ENCODE results near the gene CLEC11A.
"Not testable (repeated sequence)": the region's sequence is repeated elsewhere in the genome, so short reads cannot be mapped to it uniquely, and the experiment has no call there.

Gene CLEC11A

GRCh38 chr19:50723735-50724521 lies 764 bp downstream of the CLEC11A start:
- DNase-seq, result no peak

- peak; percentile 95 to 99 (median 97) for DNase-seq
Measured at GRCh38 chr19:50724522-50725217, 1.5 kb downstream of the CLEC11A start.

DNA sequence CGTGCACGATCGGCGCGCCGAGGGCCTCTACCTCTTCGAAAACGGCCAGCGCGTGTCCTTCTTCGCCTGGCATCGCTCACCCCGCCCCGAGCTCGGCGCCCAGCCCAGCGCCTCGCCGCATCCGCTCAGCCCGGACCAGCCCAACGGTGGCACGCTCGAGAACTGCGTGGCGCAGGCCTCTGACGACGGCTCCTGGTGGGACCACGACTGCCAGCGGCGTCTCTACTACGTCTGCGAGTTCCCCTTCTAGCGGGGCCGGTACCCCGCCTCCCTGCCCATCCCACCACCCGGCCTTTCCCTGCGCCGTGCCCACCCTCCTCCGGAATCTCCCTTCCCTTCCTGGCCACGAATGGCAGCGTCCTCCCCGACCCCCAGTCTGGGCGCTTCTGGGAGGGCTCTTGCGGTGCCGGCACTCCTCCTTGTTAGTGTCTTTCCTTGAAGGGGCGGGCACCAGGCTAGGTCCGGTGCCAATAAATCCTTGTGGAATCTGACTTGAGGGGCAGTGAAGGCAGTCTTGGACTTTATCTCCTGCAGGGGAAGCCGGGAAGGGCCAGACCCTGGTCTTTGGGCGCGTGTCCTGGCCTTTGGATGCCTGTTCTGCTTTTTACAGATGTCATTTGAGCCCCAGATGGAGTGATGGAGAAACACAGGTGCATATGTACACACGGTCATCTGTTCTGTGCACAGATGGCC lies 2.2 kb downstream of the CLEC11A start:
- no peak for DNase-seq

GRCh38 chr19:50725911-50726230 lies 2.7 kb downstream of the CLEC11A start:
- no peak for DNase-seq

- peak in 1 of 3 experiments; percentile 20 for DNase-seq
Measured at GRCh38 chr19:50728084-50728737, 5.0 kb downstream of the CLEC11A start.

DNA sequence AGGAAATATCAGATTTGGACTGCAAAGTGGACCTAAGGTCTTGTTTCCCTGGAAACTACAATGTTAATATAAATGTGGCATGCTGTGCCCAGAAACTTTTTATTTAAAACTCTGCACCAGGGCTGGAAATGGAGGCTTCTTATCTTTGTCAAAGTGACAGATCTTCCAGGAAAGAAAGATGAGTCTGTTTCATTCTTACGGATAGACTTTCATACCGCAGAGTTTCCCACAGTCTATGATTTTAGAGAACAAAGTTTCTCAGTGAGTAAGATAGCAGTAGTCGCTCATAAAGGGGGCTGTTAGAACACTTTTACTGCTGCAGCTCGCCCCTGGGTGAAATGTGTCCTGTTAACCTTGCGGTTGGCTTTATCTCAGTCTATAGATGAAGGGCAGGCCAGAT lies 6.7 kb downstream of the CLEC11A start:
- DNase-seq, result no peak

DNA sequence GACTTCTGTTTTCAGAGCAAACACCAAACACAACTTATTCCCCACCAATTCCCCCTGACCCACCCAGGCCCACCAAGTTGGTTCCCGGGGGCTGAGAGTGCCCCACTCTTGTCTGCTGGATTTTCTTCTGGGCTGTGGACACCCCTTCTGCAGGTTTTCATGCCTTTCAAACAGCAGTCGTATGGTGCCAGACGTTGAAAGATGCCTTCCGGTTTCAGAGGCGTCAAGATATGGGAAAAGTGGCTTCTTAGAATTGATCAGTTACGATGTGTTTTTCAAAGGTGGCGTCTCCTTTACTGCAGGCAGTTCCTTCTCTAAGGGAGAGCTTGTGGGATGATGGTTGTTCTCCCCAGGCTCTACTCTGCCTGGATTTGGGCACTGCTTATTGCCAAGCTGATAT lies 12.7 kb downstream of the CLEC11A start:
- DNase-seq, result no peak

GRCh38 chr19:50736338-50736737 lies 13.2 kb downstream of the CLEC11A start:
- no peak for DNase-seq

DNA sequence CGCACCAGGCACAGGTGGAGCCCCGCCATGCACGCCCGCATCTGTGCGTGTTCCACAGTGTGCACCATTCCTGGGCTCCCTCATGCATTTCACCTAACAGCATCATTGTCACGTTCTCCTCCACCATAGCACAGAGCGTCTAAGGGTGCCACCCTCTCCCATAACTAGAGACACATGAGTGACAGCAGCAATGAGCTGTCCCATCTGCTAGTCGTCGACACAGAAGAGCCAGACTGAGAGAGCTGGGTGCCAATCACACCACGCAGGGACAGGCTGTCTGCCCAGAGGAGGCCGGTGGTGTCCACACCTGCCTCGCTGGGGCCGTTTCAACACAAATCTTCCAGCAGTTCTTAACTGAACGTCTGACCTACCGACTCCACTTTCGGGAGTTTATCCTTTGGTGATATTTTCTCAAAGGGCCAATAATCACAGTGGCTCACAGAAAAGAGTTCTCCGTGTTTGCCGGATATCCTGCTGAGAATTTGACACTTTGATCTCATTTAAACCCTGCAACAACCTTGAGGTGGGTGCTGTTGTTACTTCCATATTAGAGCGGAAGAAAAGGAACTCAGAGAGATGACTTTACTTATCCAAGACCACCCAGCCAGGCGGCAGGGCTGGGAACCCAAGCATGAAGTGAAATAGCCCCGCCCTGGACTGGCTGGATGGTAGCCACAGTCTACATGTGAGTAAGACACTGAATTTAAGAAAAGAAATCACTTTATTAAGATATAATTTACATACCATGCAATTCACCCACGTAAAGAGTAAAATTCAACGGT lies 16.2 kb downstream of the CLEC11A start:
- DNase-seq, result no peak

DNA sequence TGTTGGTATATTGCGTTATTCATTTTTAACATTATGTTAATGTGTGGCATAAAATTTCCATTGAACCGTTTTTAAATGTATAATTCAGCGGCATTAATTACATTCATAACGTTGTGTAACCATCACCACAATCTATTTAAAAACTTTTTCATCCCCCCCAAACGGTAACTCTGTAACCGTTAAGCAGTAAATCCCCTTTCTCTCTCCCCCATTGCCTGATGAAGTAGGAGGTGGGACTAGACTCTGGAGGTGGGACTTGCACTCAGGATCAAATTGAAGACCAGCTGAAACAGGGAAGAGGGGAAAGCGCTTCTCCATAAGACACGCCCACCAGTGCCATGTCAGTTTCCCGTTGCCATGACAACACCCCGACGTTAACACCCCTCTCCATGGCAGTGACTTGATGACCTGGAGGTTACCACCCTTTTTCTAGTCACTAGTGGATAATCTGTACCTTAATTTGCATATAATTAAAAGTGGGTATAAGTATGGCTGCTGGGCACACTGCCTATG lies 16.8 kb downstream of the CLEC11A start:
- peak in 1 of 3 experiments; percentile 13 for DNase-seq

DNA sequence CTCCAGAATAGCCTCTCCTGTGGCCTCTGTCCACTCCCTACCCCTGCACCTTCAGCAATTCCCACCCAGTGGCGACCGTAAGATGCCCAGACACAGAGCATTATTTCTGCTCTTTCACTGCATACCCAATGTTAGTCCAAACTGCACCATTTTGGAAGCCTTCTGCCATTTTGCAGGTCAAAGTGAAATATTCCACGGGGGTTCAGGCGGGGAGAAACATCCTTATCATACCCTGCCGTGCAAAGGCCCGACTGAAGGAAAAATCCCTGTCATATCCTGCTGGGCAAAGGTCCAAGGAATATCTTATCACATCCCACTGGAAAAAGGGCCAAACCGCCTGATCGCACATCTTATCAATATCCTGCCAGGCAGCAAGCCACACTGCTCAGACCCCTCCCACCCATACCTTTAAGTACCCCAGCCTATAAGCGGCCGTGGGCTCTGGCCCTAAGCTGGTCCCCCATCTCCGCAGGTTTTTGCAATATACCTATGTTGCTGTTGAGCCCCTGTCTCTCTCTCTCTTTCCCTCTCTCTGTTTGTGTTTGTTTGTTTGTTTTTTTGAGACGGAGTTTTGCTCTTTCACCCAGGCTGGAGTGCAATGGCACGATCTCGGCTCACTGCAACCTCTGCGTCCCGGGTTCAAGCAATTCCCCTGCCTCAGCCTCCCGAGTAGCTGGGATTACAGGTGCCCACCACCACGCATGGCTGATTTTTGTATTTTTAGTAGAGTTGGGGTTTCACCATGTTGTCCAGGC lies 18.2 kb downstream of the CLEC11A start:
- no peak for DNase-seq

DNA sequence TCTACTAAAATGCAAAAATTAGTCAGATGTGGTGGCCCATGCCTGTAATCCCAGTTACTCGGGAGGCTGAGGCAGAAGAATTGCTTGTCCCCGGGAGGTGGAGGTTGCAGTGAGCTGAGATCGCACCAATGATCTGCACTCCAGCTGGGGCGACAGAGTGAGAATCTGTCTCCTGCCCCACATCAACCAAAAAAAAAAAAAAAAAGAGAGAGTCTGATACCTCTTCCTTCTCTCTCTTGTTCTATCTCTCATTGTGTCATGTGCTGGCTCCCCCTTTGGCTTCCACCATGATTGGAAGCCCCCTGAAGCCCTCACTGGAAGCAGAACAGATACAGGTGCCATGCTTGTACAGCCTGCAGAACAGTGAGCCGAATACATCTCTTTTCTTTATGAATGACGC lies 20.4 kb downstream of the CLEC11A start:
- DNase-seq, result no peak

- DNase-seq, result no peak
Measured at GRCh38 chr19:50745221-50745620, 22.1 kb downstream of the CLEC11A start.

- DNase-seq, result not testable (repeated sequence)
Measured at GRCh38 chr19:50747141-50747540, 24.0 kb downstream of the CLEC11A start.

DNA sequence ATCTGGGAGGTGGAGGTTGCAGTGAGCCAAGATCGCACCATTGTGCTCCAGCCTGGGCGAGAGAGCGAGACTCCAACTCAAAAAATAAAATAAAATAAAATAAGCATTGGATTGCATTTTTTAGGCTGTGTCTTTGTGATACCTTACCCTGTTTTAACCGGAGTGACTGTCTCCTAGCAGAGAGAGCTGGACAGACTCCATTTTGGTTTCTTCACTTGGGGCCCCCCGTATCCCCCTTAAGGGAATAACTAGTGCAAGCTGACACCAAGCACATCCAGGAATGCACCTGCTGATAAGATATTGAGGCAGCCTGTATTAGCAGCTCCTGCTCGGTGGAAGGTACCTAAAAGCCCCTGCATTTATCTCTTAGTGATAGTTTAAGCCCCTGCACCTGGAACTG lies 26.3 kb downstream of the CLEC11A start:
- DNase-seq, result no peak

DNA sequence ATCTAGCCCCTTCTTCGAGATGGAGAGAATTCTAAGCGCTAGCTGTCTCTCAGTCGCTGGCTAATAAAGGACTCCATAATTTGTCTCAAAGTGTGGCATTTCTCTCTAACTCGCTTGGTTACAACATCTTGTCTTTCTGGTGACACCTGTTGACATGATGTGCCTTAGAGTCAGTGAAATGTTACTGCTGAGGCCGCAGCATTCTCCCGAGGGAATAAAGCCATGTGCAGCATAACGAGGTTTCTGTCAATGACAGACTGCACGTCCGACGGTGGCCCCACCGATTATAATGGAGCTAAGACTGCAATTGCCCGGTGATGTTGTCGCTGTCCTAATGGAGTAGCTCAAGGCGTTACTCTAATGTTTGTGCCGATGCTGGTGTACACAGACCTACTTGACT lies 26.8 kb downstream of the CLEC11A start:
- peak in 1 of 3 experiments; percentile 52 for DNase-seq

- DNase-seq, result no peak
Measured at GRCh38 chr19:50753879-50754278, 30.7 kb downstream of the CLEC11A start.

GRCh38 chr19:50756244-50756643 lies 33.1 kb downstream of the CLEC11A start:
- DNase-seq, result not testable (repeated sequence)

DNA sequence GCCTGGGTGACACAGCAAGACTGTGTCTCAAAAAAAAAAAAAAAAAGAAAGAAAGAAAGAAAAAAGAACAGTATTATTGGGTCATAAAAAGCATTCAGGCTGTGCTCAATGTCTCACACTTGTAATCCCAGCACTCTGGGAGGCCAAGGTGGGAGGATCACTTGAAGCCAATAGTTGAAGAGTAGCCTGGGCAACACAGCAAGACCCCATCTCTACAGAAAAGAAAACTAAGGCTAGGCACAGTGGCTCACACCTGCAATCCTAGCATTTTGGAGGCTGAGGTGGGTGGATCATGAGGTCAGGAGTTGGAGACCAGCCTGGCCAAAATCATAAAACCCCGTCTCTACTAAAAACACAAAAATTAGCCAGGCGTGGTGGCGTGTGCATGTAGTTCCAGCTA lies 34.5 kb downstream of the CLEC11A start:
- not testable (repeated sequence) for DNase-seq

DNA sequence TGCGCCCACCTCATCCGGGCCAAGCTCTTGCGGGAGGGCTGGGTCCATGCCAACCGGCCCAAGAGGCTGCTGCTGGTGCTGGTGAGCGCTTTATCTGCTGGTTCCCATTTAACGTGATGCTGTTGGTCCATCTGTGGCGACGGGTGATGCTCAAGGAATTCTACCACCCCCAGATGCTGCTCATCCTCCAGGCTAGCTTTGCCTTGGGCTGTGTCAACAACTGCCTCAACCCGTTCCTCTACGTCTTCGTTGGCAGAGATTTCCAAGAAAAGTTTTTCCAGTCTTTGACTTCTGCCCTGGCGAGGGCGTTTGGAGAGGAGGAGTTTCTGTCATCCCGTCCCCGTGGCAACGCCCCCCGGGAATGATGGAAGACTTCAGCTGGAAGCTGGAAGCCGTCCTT lies 35.9 kb downstream of the CLEC11A start:
- not testable (repeated sequence) for DNase-seq

- DNase-seq, result peak in 2 of 3 experiments; percentile 12 to 22
Measured at GRCh38 chr19:50759886-50760285, 36.7 kb downstream of the CLEC11A start.

All from NCI-H1417 (cell line).